Neural progenitor cell (in vitro differentiated cells): ENCODE measurements around the gene TMEM175.

Experiments
- EZH2 ChIP-seq: fragments of 200-600 bp; sonication (generic); IDR thresholded peaks from 2 replicates; pipeline ENCODE4 v1.6.1; 2017; ENCODE audit warnings: antibody characterized with exemption, mild to moderate bottlenecking, moderate library complexity
- EZH2phosphoT487 ChIP-seq: fragments of 200-600 bp; sonication (generic); IDR thresholded peaks from 2 replicates; pipeline ENCODE4 v1.6.1; 2017; ENCODE audit warnings: antibody characterized with exemption
- TF ChIP-seq, protein P1 (sequence below): fragments of 200-600 bp; sonication (generic); IDR thresholded peaks from 2 replicates; pipeline ENCODE4 v1.5.1; 2017; ENCODE audit warnings: antibody characterized with exemption, mild to moderate bottlenecking

DNA sequence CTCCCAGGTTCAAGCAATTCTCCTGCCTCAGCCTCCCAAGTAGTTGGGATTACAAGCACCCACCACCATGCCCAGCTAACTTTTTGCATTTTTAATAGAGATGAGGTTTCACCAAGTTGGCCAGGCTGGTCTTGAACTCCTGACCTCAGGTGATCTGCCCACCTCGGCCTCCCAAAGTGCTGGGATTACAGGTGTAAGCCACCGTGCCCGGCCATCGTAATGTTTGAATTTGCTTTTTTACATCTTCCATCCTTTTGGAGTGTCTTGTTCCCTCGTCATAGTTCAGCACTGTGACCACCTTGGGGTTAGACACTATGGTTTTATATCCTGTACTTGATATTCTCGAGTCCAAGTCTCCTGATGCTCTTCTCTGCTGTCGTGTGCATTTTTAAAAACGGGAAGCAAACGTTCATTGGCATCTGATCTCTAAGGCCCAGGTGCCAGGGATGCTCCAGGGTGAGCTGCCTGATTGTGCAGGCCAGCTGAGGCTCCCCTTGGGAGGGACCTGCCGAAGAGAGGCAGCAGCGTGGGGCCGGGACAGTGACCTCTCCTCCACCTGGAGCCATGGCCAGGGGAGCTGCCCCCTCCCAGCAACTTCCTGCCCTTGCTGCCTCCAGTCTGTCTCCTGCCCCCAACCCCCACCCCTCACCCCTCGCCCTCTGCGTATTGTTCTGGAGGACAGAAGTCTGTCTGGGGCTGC, 24.4 kb downstream of the TMEM175 start:
- TF ChIP-seq, protein P1, sequence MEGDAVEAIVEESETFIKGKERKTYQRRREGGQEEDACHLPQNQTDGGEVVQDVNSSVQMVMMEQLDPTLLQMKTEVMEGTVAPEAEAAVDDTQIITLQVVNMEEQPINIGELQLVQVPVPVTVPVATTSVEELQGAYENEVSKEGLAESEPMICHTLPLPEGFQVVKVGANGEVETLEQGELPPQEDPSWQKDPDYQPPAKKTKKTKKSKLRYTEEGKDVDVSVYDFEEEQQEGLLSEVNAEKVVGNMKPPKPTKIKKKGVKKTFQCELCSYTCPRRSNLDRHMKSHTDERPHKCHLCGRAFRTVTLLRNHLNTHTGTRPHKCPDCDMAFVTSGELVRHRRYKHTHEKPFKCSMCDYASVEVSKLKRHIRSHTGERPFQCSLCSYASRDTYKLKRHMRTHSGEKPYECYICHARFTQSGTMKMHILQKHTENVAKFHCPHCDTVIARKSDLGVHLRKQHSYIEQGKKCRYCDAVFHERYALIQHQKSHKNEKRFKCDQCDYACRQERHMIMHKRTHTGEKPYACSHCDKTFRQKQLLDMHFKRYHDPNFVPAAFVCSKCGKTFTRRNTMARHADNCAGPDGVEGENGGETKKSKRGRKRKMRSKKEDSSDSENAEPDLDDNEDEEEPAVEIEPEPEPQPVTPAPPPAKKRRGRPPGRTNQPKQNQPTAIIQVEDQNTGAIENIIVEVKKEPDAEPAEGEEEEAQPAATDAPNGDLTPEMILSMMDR: no peak
- TF ChIP-seq EZH2: no peak
- TF ChIP-seq EZH2phosphoT487: no peak
